ENCODE measurements around the gene NXN. TPM values are rescaled to one million over a fixed set of nuclear protein-coding genes. Genes with fewer than 3 reads are reported as not detected.
A peak's percentile ranks its signal among the peaks of the same experiment; 100 is the strongest.

Gene NXN
- total RNA-seq, 1 donor from 2014 or later = 53.1 TPM

DNA sequence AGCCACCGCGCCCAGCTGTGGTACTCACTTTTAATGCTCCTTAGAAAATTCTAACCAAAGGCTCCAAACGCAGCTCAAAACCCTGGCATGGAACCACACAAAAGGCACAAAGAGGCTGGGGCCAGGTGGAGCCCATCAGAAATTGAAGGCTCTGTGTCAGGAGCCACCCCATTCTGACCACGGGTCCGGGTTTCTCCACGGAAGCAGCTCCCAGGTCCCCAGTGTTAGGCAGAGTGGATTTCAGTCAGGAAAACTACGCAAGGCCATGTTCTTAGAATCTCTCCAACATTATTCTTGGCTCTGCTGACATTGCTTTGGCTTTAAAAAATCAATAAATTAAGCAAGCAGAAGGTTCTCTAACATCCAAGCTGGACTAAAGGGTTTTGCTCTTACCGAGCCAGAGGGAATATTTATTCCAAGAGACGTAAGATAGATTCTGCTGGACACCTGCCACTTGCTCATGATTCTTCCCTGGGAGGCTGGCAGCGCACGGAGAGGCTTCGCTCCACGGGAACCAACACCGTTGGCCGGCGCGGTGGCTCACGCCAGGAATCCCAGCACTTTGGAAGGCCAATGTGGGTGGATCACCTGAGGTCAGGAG, 93.5 kb downstream of the NXN start:
- TF ChIP-seq, protein P1, sequence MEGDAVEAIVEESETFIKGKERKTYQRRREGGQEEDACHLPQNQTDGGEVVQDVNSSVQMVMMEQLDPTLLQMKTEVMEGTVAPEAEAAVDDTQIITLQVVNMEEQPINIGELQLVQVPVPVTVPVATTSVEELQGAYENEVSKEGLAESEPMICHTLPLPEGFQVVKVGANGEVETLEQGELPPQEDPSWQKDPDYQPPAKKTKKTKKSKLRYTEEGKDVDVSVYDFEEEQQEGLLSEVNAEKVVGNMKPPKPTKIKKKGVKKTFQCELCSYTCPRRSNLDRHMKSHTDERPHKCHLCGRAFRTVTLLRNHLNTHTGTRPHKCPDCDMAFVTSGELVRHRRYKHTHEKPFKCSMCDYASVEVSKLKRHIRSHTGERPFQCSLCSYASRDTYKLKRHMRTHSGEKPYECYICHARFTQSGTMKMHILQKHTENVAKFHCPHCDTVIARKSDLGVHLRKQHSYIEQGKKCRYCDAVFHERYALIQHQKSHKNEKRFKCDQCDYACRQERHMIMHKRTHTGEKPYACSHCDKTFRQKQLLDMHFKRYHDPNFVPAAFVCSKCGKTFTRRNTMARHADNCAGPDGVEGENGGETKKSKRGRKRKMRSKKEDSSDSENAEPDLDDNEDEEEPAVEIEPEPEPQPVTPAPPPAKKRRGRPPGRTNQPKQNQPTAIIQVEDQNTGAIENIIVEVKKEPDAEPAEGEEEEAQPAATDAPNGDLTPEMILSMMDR (IDR thresholded peaks at IDR 0.05; ENCODE audit: unreplicated experiment) = no peak
- Mint-ChIP-seq H3K4me1 (ENCODE audit: low read depth) (peaks cover 16% of the 10 kb centered on the region), H3K9me3 (ENCODE audit: low read depth) (no peaks in the 10 kb centered on the region), H3K4me3 (ENCODE audit: low read depth) (no peak overlapping the region), H3K27me3 (no peaks in the 10 kb centered on the region), H3K27ac (no peak overlapping the region), H3K36me3 (ENCODE audit: insufficient read depth) (peaks cover 7% of the 10 kb centered on the region)
- DNase-seq (ENCODE audit: low spot score, unreplicated experiment) = no peak

DNA sequence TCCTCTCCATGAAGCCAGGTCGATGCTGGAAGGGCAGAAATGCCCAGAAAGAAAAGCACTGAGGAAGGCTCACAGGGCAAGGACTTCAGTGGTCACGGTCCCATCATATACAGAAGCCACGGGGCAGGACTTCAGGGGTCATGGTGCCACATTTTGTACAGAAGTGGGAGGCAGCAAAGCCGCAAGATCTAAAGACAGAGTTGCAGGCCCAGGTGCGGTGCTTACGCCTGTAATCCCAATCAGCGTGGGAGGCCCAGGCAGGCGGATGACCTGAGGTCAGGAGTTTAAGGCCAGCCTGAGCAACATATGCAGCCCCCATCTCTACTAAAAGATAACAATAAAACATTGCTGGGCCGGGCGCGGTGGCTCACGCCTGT, 96.0 kb downstream of the NXN start:
- Mint-ChIP-seq H3K27me3 (no peaks in the 10 kb centered on the region), H3K4me3 (ENCODE audit: low read depth) (no peak overlapping the region), H3K36me3 (ENCODE audit: insufficient read depth) (peaks cover 9% of the 10 kb centered on the region), H3K9me3 (ENCODE audit: low read depth) (no peaks in the 10 kb centered on the region), H3K27ac (peak overlapping the region; percentile 95), H3K4me1 (ENCODE audit: low read depth) (peaks cover 20% of the 10 kb centered on the region)
- TF ChIP-seq, protein P1 (IDR thresholded peaks at IDR 0.05; ENCODE audit: unreplicated experiment) = no peak
- DNase-seq (ENCODE audit: low spot score, unreplicated experiment) = no peak

DNA sequence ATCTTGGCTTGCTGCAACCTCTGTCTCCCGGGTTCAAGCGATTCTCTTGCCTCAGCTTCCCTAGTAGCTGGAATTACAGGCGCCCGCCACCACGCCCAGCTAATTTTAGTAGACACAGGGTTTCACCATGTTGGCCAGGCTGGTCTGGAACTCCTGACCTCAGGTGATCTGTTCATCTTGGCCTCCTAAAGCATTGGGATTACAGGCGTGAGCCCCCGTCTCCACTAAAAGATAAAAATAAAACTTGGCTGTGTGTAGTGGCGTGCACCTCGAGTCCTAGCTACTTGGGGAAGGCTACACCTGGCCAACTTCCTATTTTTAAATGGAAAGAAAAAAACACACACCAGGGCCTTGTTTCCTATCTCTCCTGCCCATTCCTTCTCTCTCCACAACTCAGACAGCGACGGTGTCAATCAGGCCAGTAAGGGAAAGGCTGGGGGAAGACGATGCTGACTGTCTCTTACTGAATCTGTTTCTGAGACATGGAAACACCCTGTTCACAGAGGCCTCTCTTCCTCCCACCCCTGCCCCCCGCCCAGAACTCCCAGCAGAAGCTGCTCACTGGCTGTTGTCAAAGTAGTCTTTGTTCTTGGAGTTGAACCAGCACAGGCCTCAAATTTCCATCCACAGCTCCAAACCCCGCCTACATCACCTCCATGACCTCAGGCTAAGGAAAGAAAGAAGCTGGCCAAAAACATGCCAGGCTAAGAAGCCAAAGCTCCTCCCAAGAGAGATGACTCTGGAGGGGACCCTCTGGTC, 96.6 kb downstream of the NXN start:
- Mint-ChIP-seq H3K27me3 (no peaks in the 10 kb centered on the region), H3K27ac (peak overlapping the region; percentile 95), H3K9me3 (ENCODE audit: low read depth) (no peaks in the 10 kb centered on the region), H3K4me3 (ENCODE audit: low read depth) (no peak overlapping the region), H3K4me1 (ENCODE audit: low read depth) (peaks cover 22% of the 10 kb centered on the region), H3K36me3 (ENCODE audit: insufficient read depth) (peaks cover 9% of the 10 kb centered on the region)
- DNase-seq (ENCODE audit: low spot score, unreplicated experiment) = no peak
- TF ChIP-seq, protein P1 (IDR thresholded peaks at IDR 0.05; ENCODE audit: unreplicated experiment) = no peak

DNA sequence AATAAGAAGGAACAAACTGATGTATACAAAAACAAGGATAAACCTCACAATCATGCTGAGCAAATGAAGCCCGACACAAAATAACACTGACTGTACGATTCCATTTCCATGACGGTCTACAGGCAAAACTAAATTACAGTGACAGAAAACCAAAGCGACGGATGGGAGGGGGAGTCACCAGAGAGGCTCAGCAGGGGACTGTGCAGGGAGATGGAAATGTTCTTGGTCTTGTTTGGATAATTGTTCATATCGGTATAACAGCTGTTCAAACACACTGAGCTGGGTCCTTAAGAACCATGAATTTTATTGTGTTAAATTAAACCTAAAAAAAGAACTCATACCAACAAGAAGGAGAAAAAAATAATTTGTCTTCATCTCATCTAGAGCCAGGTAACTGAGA, 97.8 kb downstream of the NXN start:
- Mint-ChIP-seq H3K27me3 (no peaks in the 10 kb centered on the region), H3K27ac (peak overlapping the region; percentile 67), H3K36me3 (ENCODE audit: insufficient read depth) (peaks cover 10% of the 10 kb centered on the region), H3K4me1 (ENCODE audit: low read depth) (peaks cover 25% of the 10 kb centered on the region), H3K4me3 (ENCODE audit: low read depth) (no peak overlapping the region), H3K9me3 (ENCODE audit: low read depth) (no peaks in the 10 kb centered on the region)
- DNase-seq (ENCODE audit: low spot score, unreplicated experiment) = no peak
- TF ChIP-seq, protein P1 (IDR thresholded peaks at IDR 0.05; ENCODE audit: unreplicated experiment) = no peak

DNA sequence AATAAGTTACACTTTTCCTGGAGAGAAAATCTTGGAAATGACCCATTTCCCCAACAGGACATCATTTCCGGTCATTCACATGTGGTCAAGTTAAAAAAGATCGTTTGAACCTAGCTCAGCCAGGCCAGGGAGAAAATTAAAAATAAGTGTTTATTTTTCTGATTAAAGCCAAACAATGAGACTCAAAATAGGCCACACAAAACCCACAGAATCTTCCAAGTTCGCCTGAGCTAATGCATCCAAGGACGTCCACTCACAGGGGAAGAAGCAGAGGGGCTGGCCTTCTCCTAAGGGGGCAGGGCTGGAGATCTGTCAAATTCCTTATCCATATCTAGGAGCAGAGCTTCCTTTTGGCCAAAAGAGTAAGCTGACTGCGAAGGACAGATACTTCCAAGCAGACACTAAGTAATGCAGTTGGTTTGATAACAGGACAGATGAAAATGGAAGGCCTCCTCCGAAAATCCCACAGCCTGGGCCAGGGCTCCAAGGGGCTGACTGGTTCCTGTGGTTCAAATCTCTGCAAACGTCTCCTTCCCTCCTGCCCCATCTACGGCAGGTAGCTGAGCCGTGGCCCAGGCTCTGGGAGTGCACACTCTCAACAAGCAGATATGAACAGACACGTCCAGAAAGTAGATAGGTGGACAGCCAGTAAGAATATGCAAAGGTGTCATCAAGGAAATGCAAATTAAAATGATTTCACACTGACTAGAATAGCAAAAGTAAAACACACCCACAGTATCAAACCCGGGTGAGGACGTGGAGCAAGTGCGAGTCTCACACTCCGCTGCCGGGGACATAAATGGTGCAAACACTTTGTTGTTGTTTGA, 98.9 kb downstream of the NXN start:
- peaks cover 10% of the 10 kb centered on the region for H3K36me3 Mint-ChIP-seq (ENCODE audit: insufficient read depth)
- DNase-seq (ENCODE audit: low spot score, unreplicated experiment) = no peak
- H3K27ac Mint-ChIP-seq = peak overlapping the region; percentile 11
- H3K27me3 Mint-ChIP-seq = no peaks in the 10 kb centered on the region
- TF ChIP-seq, protein P1 (IDR thresholded peaks at IDR 0.05; ENCODE audit: unreplicated experiment) = no peak
- H3K9me3 Mint-ChIP-seq (ENCODE audit: low read depth) = no peaks in the 10 kb centered on the region
- H3K4me1 Mint-ChIP-seq (ENCODE audit: low read depth) = peaks cover 27% of the 10 kb centered on the region
- no peak overlapping the region for H3K4me3 Mint-ChIP-seq (ENCODE audit: low read depth)

Measured in progenitor cell of endocrine pancreas (in vitro differentiated cells).